IMR-90 (cell line): ENCODE measurements around the gene C14orf39. TPM values are rescaled to one million over a fixed set of nuclear protein-coding genes. Genes with fewer than 3 reads are reported as not detected.

Experiments
- ATAC-seq: fragments of 200-7000 bp; cut with Tn5 transposase; 2 replicates; pipeline ENCODE4 v1.9.1; 2020; ENCODE audit warnings: low read depth, mild to moderate bottlenecking, moderate library complexity
- BruUV-seq: library from RNA; stranded (reverse); fragments of 400-500 nt; replicated peaks from 2 replicates; lab custom pipeline; 2021; lab: Mats Ljungman, UMichigan
- CTCF ChIA-PET: fragments of 300-600 bp; formaldehyde crosslinking; extraction: SDS; loops from one replicate; lab custom pipeline; 2021; ENCODE audit warnings: antibody characterized with exemption; lab: Yijun Ruan, JAX
- POLR2A ChIA-PET: fragments of 300-600 bp; sonication (Branson Sonifier 250); formaldehyde crosslinking; loops from one replicate; lab custom pipeline; 2022; ENCODE audit warnings: antibody characterized with exemption; ENCODE audit not compliant: unreplicated experiment; lab: Charles Lee
- DNase-seq: peaks from one replicate; pipeline ENCODE4 v3.0.0; 2013
- H2AFZ ChIP-seq: replicated peaks from 2 replicates; pipeline ENCODE3; 2013; ENCODE audit warnings: low read length, mild to moderate bottlenecking; ENCODE audit not compliant: poor library complexity
- H2AK5ac ChIP-seq: 2 replicates; pipeline ENCODE4 v1.6.1; 2013; ENCODE audit warnings: low read depth, low read length, inconsistent platforms
- H2AK9ac ChIP-seq: replicated peaks from 2 replicates; pipeline ENCODE3; 2013; ENCODE audit warnings: mild to moderate bottlenecking, low read depth, low read length, moderate library complexity; ENCODE audit not compliant: poor library complexity
- H2BK120ac ChIP-seq: 2 replicates; pipeline ENCODE4 v1.6.1; 2013; ENCODE audit warnings: low read depth, low read length, inconsistent platforms
- H2BK15ac ChIP-seq: 3 replicates; pipeline ENCODE4 v1.6.1; 2013; ENCODE audit warnings: low read depth, low read length, inconsistent platforms
- H2BK20ac ChIP-seq: 2 replicates; pipeline ENCODE4 v1.6.1; 2013; ENCODE audit warnings: low read depth, mild to moderate bottlenecking, inconsistent platforms, low read length, moderate library complexity
- H2BK5ac ChIP-seq: 2 replicates; pipeline ENCODE4 v1.6.1; 2013; ENCODE audit warnings: mild to moderate bottlenecking, low read depth, low read length, inconsistent platforms; ENCODE audit not compliant: poor library complexity, severe bottlenecking
- H3K14ac ChIP-seq: replicated peaks from 2 replicates; pipeline ENCODE4 v1.6.1; 2013; ENCODE audit warnings: low read depth, low read length, inconsistent platforms
- H3K18ac ChIP-seq: 2 replicates; pipeline ENCODE4 v1.6.1; 2013; ENCODE audit warnings: low read depth, low read length, control low read depth
- H3K23ac ChIP-seq: 2 replicates; pipeline ENCODE4 v1.6.1; 2013; ENCODE audit warnings: low read depth, low read length, inconsistent platforms
- H3K27ac ChIP-seq: 2 replicates; pipeline ENCODE4 v1.5.1; 2013; ENCODE audit warnings: mild to moderate bottlenecking, control low read depth, low read length; ENCODE audit not compliant: insufficient read depth
- H3K27me3 ChIP-seq: 2 replicates; pipeline ENCODE4 v1.6.1; 2013; ENCODE audit warnings: low read length; ENCODE audit not compliant: control insufficient read depth, insufficient read depth
- H3K36me3 ChIP-seq: 2 replicates; pipeline ENCODE4 v1.6.1; 2013; ENCODE audit warnings: low read length, mixed read lengths; ENCODE audit not compliant: control insufficient read depth, insufficient read depth
- H3K4ac ChIP-seq: 2 replicates; pipeline ENCODE4 v1.6.1; 2013; ENCODE audit warnings: low read depth, low read length, inconsistent platforms
- H3K4me1 ChIP-seq: 2 replicates; pipeline ENCODE4 v1.6.1; 2013; ENCODE audit warnings: low read length, mixed read lengths; ENCODE audit not compliant: control insufficient read depth, insufficient read depth
- H3K4me2 ChIP-seq: 2 replicates; pipeline ENCODE4 v1.6.1; 2013; ENCODE audit warnings: low read depth, mild to moderate bottlenecking, control low read depth, low read length, moderate library complexity
- H3K4me3 ChIP-seq: 2 replicates; pipeline ENCODE4 v1.5.1; 2013; ENCODE audit warnings: low read depth, mild to moderate bottlenecking, control low read depth, low read length, moderate library complexity; ENCODE audit not compliant: insufficient read depth
- H3K56ac ChIP-seq: 2 replicates; pipeline ENCODE4 v1.6.1; 2013; ENCODE audit warnings: low read length, inconsistent platforms; ENCODE audit not compliant: insufficient read depth; ENCODE audit errors: extremely low read depth
- H3K79me1 ChIP-seq, 2 experiments: 2 replicates each; pipeline ENCODE4 v1.6.1; 2013; ENCODE audit warnings: low read length in 2 of 2, inconsistent platforms in 1 of 2, low read depth in 1 of 2
- H3K9ac ChIP-seq: 2 replicates; pipeline ENCODE4 v1.6.1; 2013; ENCODE audit warnings: low read depth, low read length, control low read depth
- H3K9me1 ChIP-seq: 2 replicates; pipeline ENCODE4 v1.6.1; 2013; ENCODE audit warnings: low read length, inconsistent platforms; ENCODE audit not compliant: insufficient read depth
- H3K9me3 ChIP-seq: 2 replicates; pipeline ENCODE4 v1.6.1; 2013; ENCODE audit warnings: low read length; ENCODE audit not compliant: control insufficient read depth, insufficient read depth
- H4K20me1 ChIP-seq: 2 replicates; pipeline ENCODE4 v1.6.1; 2013; ENCODE audit warnings: low read length, inconsistent platforms; ENCODE audit not compliant: insufficient read depth
- H4K5ac ChIP-seq: 2 replicates; pipeline ENCODE4 v1.6.1; 2013; ENCODE audit warnings: mild to moderate bottlenecking, low read depth, low read length, control low read depth
- H4K8ac ChIP-seq, 2 experiments: 2 replicates each; pipeline ENCODE4 v1.6.1; 2013; ENCODE audit warnings: low read depth in 2 of 2, low read length in 2 of 2, control low read depth in 1 of 2, inconsistent platforms in 1 of 2
- H4K91ac ChIP-seq: 2 replicates; pipeline ENCODE4 v1.6.1; 2013; ENCODE audit warnings: low read depth, low read length, inconsistent platforms; ENCODE audit not compliant: insufficient read depth
- BHLHE40 ChIP-seq: fragments of 150-350 bp; IDR thresholded peaks from 2 replicates; pipeline ENCODE4 v1.6.1; 2016; ENCODE audit warnings: mild to moderate bottlenecking, low read depth, low read length
- dilution Hi-C: fragments of 300-500 bp; cut with HindIII; formaldehyde crosslinking; loops from one replicate; pipeline ENCODE4 v1.14.3; 2018; ENCODE audit warnings: low sequenced_read_pairs; ENCODE audit not compliant: unreplicated experiment
- in situ Hi-C: fragments of 300-500 bp; cut with MboI; formaldehyde crosslinking; loops from 3 replicates; pipeline ENCODE4 v1.14.3; 2019; ENCODE audit warnings: low sequenced_read_pairs, inconsistent platforms, mixed read lengths
- intact Hi-C: fragments of 100-400 bp; cut with micrococcal nuclease; formaldehyde crosslinking; loops from 2 replicates; pipeline ENCODE4 v1.10.0; 2022
- polyA plus RNA-seq, 3 experiments: library from polyadenylated mRNA; depleted of rRNA; stranded (reverse); fragments of >200 nt; gene quantifications; 2 replicates each; pipeline ENCODE4 v1.2.3, GENCODE V29; 2012; ENCODE audit warnings: low replicate concordance in 1 of 3
- total RNA-seq: library from RNA; depleted of rRNA; stranded (reverse); fragments of >200 nt; gene quantifications from 2 replicates; pipeline ENCODE4 v1.2.3, GENCODE V29; 2012
- TF ChIP-seq, protein P1 (sequence below): conservative IDR thresholded peaks from 2 replicates; pipeline ENCODE4 v1.5.1; 2012; ENCODE audit warnings: mild to moderate bottlenecking, low read depth, low read length, improper control_type of control experiment

Gene C14orf39
- total and polyA plus RNA-seq, 2 of the 4 experiments (the other 2 are of a cell fraction) = 0.36 to 0.38 TPM

DNA sequence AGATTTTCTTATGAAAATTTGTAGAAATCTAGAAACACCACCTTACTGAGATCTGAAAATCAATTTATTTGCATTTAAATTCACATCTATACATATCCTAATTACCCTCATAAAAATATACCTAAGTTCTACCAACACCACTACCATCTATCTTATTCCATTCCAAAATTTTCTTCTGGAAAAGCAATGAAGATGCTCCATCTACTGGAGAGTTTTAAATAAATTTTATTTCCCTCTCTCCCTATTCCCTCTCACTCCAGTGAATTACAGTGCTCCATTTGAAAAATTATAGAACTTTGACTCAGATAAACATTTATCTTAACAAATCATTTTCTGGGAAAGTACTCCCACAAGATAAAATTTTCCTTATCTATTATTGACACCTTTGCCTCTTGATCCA, 2.3 kb upstream of the C14orf39 start:
- no peak overlapping the region for H2AK9ac ChIP-seq
- peaks cover 11% of the 10 kb centered on the region for H3K27me3 ChIP-seq
- no peak for ATAC-seq
- DNase-seq = no peak
- no peaks in the 10 kb centered on the region for H3K4me1 ChIP-seq
- dilution Hi-C loops (no loop called here), intact Hi-C loops (loop anchor here (5.0 kb wide), 2 partner anchors 136 to 241 kb away; partner anchors contain the start of gene PPM1A), in situ Hi-C loops (no loop called here)
- H2AFZ ChIP-seq = no peak overlapping the region
- H2BK20ac ChIP-seq = no peak overlapping the region
- no peak overlapping the region for H2AK5ac ChIP-seq
- no peaks in the 10 kb centered on the region for H4K20me1 ChIP-seq
- no peak overlapping the region for H2BK120ac ChIP-seq
- CTCF ChIA-PET = no interaction called here
- H4K5ac ChIP-seq = no peak overlapping the region
- no peaks in the 10 kb centered on the region for H3K9me1 ChIP-seq
- H3K23ac ChIP-seq = no peak overlapping the region
- no peak overlapping the region for H4K8ac ChIP-seq
- no peak overlapping the region for H3K4me2 ChIP-seq
- no peak overlapping the region for H4K91ac ChIP-seq
- no peak overlapping the region for H3K18ac ChIP-seq
- no peaks in the 10 kb centered on the region for H3K36me3 ChIP-seq
- H3K4ac ChIP-seq = no peak overlapping the region
- no peak overlapping the region for H2BK15ac ChIP-seq
- no peak overlapping the region for H3K4me3 ChIP-seq
- H3K9ac ChIP-seq = no peak overlapping the region
- no peaks in the 10 kb centered on the region for H3K9me3 ChIP-seq
- no peak overlapping the region for H3K14ac ChIP-seq
- no peak overlapping the region for H3K56ac ChIP-seq
- POLR2A ChIA-PET = no interaction called here
- TF ChIP-seq, protein P1, sequence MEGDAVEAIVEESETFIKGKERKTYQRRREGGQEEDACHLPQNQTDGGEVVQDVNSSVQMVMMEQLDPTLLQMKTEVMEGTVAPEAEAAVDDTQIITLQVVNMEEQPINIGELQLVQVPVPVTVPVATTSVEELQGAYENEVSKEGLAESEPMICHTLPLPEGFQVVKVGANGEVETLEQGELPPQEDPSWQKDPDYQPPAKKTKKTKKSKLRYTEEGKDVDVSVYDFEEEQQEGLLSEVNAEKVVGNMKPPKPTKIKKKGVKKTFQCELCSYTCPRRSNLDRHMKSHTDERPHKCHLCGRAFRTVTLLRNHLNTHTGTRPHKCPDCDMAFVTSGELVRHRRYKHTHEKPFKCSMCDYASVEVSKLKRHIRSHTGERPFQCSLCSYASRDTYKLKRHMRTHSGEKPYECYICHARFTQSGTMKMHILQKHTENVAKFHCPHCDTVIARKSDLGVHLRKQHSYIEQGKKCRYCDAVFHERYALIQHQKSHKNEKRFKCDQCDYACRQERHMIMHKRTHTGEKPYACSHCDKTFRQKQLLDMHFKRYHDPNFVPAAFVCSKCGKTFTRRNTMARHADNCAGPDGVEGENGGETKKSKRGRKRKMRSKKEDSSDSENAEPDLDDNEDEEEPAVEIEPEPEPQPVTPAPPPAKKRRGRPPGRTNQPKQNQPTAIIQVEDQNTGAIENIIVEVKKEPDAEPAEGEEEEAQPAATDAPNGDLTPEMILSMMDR = peak; percentile 35
- no peak for TF ChIP-seq BHLHE40
- no TSS peak for BruUV-seq
- H3K27ac ChIP-seq = no peak overlapping the region
- H2BK5ac ChIP-seq = no peak overlapping the region
- no peaks in the 10 kb centered on the region; a peak in 1 of 4 replicates for H3K79me1 ChIP-seq
